ENCODE data around the gene HHAT. TPM values are rescaled to one million over a fixed set of nuclear protein-coding genes. Genes with fewer than 3 reads are reported as not detected.

HHAT gene
- total RNA-seq, 1 donor from 2014 or later, result 5.3 TPM

DNA sequence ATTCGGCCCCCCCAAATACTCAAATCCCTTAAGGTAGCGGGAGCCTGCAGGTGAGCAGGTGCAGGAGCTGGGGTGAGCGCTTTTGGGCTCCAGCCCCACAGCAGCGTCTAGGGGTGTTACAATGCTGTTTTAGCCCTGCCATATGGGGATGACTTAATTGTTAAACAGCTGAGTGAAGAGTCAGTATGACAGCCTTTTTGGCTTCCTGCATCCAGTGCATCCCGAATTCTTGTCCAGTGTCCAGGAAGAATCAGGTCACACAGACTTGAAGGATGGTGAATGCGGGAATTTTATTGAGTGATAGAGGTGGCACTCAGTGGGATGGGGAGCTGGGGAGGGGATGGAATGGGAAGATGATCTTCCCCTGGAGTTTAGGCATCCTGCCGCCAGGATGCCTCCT lies 30.4 kb upstream of the HHAT start:
- Histone ChIP-seq H3K36me3 (no peaks in the 10 kb centered on the region), H3K9me3 (no peaks in the 10 kb centered on the region), H3K4me3 (no peak overlapping the region), H3K27ac (no peak overlapping the region), H3K4me1 (peaks cover 47% of the 10 kb centered on the region), H3K27me3 (ENCODE audit: low read depth) (no peaks in the 10 kb centered on the region)
- DNase-seq, result no peak
- intact Hi-C loops (cut with DNase I), result no loop called here
- TF ChIP-seq, protein P1, sequence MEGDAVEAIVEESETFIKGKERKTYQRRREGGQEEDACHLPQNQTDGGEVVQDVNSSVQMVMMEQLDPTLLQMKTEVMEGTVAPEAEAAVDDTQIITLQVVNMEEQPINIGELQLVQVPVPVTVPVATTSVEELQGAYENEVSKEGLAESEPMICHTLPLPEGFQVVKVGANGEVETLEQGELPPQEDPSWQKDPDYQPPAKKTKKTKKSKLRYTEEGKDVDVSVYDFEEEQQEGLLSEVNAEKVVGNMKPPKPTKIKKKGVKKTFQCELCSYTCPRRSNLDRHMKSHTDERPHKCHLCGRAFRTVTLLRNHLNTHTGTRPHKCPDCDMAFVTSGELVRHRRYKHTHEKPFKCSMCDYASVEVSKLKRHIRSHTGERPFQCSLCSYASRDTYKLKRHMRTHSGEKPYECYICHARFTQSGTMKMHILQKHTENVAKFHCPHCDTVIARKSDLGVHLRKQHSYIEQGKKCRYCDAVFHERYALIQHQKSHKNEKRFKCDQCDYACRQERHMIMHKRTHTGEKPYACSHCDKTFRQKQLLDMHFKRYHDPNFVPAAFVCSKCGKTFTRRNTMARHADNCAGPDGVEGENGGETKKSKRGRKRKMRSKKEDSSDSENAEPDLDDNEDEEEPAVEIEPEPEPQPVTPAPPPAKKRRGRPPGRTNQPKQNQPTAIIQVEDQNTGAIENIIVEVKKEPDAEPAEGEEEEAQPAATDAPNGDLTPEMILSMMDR (IDR thresholded peaks at IDR 0.05), result no peak
- ATAC-seq, result no peak

DNA sequence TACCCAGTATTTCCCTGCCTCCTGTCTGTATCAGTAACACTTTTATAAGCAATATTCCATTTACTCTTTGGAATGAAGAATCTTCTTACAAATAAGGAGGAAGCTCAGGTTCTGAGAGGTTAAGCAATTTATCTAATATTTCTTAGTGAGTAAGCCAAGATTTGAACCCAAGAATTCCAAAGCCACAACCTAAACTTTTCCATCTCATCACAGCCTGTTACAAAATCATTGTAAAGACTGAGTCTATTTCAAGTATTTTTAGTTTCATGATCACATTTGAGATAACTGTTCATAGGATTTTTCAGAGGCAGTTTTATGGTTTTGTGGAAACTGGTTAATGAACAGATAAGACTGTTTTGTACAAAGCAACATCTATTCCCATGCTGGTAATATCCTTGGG lies 29.8 kb upstream of the HHAT start:
- H3K9me3 ChIP-seq, result no peaks in the 10 kb centered on the region
- H3K27me3 ChIP-seq (ENCODE audit: low read depth), result no peaks in the 10 kb centered on the region
- intact Hi-C loops (cut with DNase I), result no loop called here
- H3K27ac ChIP-seq, result no peak overlapping the region
- H3K4me1 ChIP-seq, result peaks cover 40% of the 10 kb centered on the region
- TF ChIP-seq, protein P1 (IDR thresholded peaks at IDR 0.05), result no peak
- no peaks in the 10 kb centered on the region for H3K36me3 ChIP-seq
- DNase-seq, result no peak
- no peak overlapping the region for H3K4me3 ChIP-seq
- no peak for ATAC-seq

DNA sequence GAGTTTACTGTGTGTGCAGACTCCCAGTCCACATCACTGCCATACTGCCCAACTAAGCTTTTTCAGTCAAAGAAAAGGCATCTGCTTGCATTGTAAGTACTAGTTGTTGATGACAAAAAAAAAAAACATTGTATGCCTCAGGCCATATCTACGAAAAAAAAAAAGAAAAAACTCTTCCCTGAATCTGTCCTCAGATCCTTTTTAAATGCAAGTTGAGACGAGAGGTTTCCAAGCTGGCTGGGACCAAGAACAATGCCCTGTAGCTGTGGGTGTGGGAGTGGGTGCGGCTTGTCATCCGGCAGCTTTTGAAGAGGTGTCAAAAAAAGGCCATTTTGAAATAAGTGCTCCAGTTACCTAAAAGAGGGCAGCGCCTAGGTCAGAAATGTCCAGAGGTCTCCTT lies 29.2 kb upstream of the HHAT start:
- no peak overlapping the region for H3K4me3 ChIP-seq
- ATAC-seq, result no peak
- no peak for DNase-seq
- H3K27ac ChIP-seq, result no peak overlapping the region
- TF ChIP-seq, protein P1 (IDR thresholded peaks at IDR 0.05), result no peak
- intact Hi-C loops (cut with DNase I), result no loop called here
- no peaks in the 10 kb centered on the region for H3K9me3 ChIP-seq
- no peaks in the 10 kb centered on the region for H3K36me3 ChIP-seq
- no peaks in the 10 kb centered on the region for H3K27me3 ChIP-seq (ENCODE audit: low read depth)
- peaks cover 35% of the 10 kb centered on the region for H3K4me1 ChIP-seq

DNA sequence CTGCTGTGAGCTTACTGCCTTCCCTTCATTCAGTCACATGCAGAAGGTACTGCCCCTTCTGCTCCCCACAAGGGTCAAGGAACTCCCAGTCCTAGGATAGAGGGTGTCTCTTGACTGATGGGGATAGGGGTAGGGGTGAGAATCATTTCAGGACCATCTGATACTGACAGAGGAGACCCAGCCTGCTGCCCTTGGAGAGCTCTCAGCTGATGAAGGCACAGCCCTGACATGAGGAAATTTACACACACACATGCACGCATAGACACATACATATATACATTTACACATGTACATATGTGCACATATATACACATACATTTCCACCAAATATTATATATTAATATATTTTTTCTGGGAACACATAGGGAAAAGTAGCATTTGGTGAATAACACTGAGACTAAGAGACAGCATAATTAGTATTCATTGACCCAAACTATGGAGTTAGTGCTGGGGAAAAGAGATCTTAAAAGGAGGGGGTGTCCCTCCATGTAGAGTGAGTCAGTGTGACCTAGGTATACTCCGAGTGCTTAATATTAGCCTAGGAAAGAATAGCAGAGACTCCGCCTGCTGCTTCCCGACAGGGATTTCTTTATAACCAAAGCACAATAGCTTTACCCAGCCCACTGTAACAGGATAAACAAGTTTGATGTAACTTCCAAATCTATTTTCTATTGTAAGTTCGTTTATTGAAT lies 27.6 kb upstream of the HHAT start:
- H3K36me3 ChIP-seq, result no peaks in the 10 kb centered on the region
- DNase-seq (no peak), ATAC-seq (no peak)
- TF ChIP-seq, protein P1 (IDR thresholded peaks at IDR 0.05), result no peak
- H3K27ac ChIP-seq, result no peak overlapping the region
- no peak overlapping the region for H3K4me3 ChIP-seq
- no peaks in the 10 kb centered on the region for H3K9me3 ChIP-seq
- peaks cover 22% of the 10 kb centered on the region for H3K4me1 ChIP-seq
- no peaks in the 10 kb centered on the region for H3K27me3 ChIP-seq (ENCODE audit: low read depth)
- intact Hi-C loops (cut with DNase I), result no loop called here

DNA sequence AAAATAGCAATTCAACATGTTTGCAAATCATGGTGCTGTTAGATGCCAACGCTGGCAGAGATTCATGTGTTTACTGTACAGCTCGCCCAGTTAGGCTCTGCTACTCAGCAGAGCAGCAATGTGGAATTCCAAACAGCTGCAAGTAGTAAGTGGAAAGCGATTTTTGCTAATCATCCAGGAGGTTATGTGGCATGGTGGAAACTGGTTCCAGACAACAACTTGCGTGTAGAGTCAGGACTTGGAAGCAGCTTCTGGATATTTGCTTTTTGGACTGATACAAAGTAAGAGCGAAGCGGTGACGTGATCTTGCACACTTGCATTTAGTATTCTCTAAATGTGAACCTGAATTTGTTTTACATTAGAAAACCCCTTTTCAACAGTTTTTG lies 27.1 kb upstream of the HHAT start:
- H3K4me3 ChIP-seq, result no peak overlapping the region
- intact Hi-C loops (cut with DNase I), result no loop called here
- H3K9me3 ChIP-seq, result no peaks in the 10 kb centered on the region
- H3K36me3 ChIP-seq, result no peaks in the 10 kb centered on the region
- ATAC-seq (no peak), DNase-seq (no peak)
- TF ChIP-seq, protein P1 (IDR thresholded peaks at IDR 0.05), result no peak
- H3K27ac ChIP-seq, result no peak overlapping the region
- H3K4me1 ChIP-seq, result peaks cover 22% of the 10 kb centered on the region
- no peaks in the 10 kb centered on the region for H3K27me3 ChIP-seq (ENCODE audit: low read depth)

Measured in lower lobe of right lung (tissue), 2 donors.